Measurements from ENCODE around the gene ATP23.

DNA sequence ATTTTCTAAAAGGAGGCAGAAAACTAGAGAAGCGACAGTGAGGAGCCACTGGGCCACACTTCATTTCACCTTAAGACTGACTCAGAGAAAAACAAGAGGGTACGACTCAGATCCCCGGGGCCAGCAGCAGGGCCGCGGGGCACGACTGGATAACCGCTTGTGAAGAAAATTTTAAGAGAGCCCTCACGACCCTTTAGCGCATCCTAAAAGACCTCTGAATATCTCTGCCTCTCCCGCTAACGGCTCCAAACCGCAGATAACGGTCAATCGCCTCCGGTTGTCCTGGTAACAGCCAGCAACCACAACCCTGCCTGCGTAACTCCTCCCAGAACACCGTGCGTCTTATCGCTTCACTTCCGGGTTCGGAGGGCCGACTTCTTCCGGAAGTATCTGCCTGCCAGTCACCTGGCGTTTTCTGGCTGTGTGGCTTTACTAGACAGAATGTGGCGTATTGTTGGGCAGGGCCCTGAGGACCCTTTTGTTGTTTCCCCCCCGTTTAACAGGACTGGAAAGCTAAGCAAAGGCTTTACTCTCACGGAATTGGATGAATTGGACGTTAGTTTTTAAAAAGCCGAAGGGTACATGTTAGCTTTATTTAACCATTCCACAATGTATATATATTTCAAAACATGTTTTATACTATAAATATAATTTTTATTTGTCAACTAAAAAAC, 5.4 kb upstream of the ATP23 start:
- TF ChIP-seq, protein P1, sequence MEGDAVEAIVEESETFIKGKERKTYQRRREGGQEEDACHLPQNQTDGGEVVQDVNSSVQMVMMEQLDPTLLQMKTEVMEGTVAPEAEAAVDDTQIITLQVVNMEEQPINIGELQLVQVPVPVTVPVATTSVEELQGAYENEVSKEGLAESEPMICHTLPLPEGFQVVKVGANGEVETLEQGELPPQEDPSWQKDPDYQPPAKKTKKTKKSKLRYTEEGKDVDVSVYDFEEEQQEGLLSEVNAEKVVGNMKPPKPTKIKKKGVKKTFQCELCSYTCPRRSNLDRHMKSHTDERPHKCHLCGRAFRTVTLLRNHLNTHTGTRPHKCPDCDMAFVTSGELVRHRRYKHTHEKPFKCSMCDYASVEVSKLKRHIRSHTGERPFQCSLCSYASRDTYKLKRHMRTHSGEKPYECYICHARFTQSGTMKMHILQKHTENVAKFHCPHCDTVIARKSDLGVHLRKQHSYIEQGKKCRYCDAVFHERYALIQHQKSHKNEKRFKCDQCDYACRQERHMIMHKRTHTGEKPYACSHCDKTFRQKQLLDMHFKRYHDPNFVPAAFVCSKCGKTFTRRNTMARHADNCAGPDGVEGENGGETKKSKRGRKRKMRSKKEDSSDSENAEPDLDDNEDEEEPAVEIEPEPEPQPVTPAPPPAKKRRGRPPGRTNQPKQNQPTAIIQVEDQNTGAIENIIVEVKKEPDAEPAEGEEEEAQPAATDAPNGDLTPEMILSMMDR (IDR thresholded peaks at IDR 0.05), result no peak
- peak; percentile 18 to 44 for TF ChIP-seq POLR2A (IDR thresholded peaks at IDR 0.05)
